ENCODE results near the gene SELENOO. TPM values are rescaled to one million over a fixed set of nuclear protein-coding genes. Genes with fewer than 3 reads are reported as not detected.

Gene SELENOO
- total RNA-seq, 1 experiment from 2014 or later, result 13.4 TPM

DNA sequence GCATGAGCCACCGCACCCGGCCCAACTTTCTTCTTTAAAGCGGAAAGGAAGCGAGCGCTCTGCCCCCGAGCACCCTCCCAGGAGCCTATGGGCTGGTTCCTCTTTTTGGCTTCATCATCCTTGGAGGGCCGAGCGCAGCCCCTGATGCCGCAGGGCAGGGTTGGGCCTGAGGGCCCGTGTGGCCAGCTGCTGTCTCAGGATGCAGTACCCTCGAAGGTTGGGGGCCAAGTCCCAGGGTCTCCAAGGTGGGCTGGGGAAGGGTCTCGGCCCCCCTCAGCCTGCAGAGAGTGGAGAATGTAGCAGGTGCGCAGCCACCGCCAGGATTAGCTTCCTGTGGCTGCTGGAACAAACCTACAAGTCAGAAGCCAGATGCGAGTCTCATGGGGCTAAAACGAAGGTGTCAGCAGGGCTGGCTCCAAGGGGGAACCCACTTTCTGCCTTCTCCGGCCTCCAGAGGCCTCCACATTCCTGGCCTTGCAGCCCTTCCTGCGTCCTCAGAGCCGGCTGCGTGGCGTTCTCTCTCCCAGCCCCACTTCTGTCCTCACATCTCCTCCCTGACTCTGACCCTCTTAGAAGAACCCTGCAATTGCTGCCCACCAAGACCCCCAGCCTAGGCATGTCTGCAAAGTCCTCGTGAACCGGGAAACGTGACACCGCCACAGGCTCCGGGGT, 27.4 kb upstream of the SELENOO start:
- no peak for DNase-seq (ENCODE audit: low spot score)

DNA sequence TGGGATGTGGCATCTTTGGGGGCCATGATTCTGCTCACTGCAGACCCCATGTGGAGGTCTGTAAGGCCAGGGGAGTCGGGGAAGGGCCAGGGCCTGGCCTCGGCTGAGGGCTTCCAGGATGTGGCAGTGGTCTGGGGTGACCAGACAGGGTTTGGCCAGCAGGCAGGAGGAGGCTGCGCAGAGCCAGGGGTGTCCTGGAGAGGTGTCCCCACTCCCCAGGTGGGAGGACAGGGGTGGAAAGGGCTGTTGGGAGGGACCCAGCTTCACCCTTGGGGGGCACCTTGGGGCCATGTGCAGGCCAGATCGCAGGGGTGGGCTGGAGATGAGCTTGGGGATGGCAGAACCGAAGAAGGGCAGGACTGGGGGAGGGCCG, 26.8 kb upstream of the SELENOO start:
- DNase-seq (ENCODE audit: low spot score), result no peak

DNA sequence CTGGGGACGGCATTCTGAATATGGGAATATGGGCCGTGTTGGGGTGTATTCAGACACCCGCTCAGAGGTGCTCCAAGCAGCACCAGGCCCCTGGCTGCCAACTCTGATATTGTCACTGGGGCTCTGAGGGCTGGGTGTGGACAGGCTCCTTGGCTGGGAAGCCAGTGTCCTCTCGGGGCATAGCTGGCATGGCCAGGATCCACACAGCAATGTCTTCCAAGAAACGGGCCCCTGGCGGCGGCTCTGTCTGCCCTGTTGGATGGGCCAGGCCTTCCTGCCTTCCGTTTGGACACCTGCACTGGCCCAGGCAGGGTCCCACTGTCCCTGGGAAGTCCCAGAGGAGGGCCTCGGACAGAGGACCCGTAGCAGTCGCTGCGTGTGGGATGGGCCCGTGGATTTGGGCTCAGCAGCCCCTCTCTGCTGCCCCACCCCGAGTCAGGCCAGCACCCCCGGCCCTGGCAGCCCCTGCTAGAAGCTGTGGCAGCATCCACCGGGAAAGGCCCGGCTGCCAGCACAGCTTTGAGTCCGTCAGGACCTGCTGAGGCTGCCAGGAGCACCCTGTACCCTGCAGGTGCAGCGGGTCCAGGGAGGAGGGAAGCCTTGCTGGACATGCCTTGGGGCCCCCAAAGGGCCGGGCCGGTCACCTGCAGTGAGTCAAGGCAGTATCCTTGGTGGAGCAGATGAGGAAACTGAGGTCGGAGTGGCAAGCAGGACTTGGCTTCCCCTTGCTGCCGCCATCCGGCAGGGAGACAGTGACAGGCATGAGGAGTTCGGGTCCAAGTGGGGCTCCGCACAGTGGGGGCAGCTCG, 26.2 kb upstream of the SELENOO start:
- no peak for DNase-seq (ENCODE audit: low spot score)

DNA sequence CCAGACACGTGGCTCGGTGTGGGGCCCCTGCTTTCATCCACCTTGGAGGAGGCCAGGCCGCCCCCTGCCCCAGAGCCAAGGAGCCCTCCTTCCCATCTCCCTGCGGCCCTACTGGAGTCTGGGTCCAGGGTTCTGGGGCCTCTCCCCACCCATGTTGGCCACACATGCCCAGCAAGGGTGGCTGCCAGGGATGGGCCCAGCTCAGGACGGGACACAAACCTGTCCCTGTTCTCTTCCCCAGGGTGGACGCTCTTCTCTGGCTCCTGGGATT, 25.7 kb upstream of the SELENOO start:
- DNase-seq (ENCODE audit: low spot score), result no peak

DNA sequence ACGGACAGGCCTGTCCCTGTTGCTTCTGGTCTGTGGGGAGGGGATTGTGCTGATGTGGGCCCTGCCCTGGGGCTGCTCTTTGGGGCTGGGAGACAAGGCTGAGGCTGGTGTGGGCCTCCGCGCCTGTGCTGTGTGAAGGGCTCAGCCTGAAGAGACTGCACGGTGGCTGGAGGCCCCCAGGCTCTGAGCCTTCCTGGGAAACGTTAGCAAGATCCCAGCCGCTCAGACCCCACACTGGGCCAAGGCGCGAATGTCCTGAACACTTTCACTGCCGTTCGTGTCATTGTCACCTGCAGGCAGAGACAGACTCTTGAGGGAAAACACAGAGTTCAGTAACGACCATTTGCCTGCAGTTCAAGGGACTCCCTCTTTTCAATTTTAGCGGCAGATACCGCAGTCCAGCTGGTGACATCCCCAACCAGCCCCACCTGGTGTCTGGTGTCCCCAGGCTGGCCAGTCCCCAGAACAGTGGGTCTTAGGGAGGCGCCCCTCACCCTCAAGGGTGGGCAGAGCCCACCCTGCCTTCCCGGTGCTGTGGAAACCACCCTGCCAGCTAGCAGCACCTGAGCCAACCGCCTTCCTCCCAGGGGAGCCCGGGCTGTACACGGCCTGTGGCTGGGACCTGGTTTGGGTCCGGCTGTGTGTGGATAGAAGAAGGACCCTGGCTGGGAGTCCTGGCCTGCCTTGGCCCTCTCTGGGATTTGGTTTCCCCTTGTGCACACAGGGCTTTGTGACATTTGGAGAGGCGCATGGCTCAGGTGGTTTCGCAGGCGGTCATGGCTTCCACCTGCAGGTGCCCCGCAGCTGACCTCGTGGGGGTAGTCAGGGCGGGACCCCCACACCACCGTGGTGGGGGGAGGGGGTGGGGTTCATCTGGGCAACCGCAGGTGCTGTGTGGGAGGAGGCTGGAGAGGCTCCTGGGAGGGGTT, 24.6 kb upstream of the SELENOO start:
- no peak for DNase-seq (ENCODE audit: low spot score)

DNA sequence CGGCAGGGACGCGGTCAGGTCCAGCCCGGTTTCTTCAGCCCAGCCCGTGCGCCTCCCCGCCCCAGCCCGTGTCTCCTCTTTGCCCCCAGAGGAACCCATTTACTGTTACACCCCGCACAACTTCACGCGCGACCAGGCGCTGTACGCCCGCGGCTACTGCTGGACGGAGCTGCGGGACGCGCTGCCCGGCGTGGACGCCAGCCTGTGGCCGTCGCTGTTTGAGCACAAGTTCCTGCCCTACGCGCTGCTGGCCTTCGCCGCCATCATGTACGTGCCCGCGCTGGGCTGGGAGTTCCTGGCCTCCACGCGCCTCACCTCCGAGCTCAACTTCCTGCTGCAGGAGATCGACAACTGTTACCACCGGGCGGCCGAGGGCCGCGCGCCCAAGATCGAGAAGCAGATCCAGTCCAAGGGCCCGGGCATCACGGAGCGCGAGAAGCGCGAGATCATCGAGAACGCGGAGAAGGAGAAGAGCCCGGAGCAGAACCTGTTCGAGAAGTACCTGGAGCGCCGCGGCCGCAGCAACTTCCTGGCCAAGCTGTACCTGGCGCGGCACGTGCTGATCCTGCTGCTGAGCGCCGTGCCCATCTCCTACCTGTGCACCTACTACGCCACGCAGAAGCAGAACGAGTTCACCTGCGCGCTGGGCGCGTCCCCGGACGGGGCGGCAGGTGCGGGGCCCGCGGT, 23.8 kb upstream of the SELENOO start:
- no peak for DNase-seq (ENCODE audit: low spot score)

DNA sequence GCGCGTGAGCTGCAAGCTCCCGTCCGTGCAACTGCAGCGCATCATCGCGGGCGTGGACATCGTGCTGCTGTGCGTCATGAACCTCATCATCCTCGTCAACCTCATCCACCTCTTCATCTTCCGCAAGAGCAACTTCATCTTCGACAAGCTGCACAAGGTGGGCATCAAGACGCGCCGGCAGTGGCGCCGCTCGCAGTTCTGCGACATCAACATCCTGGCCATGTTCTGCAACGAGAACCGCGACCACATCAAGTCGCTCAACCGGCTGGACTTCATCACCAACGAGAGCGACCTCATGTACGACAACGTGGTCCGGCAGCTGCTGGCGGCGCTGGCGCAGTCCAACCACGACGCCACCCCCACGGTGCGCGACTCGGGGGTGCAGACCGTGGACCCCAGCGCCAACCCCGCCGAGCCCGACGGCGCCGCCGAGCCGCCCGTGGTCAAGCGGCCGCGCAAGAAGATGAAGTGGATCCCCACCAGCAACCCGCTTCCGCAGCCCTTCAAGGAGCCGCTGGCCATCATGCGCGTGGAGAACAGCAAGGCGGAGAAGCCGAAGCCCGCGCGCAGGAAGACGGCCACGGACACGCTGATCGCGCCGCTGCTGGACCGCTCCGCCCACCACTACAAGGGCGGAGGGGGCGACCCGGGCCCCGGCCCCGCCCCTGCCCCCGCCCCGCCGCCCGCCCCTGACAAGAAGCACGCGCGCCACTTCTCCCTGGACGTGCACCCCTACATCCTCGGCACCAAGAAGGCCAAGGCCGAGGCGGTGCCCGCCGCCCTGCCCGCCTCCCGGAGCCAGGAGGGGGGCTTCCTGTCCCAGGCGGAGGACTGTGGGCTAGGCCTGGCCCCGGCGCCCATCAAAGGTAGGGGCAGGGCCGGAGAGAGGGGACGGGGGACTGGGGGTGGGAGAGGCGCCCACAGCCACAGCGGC, 23.0 kb upstream of the SELENOO start:
- DNase-seq (ENCODE audit: low spot score), result no peak

DNA sequence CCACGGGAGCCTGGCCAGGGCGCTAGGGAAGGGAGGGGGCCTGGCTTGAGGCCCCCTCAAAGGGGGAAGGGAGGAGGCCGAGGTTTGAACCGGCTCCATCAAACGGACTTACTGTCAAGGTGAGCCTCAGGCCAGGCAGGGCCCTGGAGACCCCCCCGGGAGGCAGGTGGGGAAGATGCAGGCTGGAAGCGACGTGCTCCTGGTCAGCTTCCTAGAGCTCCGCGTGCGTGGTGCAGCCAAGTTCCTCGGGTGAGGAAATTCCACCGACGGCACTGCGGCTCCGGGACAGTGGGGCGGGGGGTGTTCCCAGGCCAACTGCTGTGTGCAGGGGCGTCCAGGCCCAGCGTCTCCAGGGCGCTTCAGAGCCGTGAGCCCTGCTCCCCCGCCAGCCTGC, 22.3 kb upstream of the SELENOO start:
- DNase-seq (ENCODE audit: low spot score), result no peak

DNA sequence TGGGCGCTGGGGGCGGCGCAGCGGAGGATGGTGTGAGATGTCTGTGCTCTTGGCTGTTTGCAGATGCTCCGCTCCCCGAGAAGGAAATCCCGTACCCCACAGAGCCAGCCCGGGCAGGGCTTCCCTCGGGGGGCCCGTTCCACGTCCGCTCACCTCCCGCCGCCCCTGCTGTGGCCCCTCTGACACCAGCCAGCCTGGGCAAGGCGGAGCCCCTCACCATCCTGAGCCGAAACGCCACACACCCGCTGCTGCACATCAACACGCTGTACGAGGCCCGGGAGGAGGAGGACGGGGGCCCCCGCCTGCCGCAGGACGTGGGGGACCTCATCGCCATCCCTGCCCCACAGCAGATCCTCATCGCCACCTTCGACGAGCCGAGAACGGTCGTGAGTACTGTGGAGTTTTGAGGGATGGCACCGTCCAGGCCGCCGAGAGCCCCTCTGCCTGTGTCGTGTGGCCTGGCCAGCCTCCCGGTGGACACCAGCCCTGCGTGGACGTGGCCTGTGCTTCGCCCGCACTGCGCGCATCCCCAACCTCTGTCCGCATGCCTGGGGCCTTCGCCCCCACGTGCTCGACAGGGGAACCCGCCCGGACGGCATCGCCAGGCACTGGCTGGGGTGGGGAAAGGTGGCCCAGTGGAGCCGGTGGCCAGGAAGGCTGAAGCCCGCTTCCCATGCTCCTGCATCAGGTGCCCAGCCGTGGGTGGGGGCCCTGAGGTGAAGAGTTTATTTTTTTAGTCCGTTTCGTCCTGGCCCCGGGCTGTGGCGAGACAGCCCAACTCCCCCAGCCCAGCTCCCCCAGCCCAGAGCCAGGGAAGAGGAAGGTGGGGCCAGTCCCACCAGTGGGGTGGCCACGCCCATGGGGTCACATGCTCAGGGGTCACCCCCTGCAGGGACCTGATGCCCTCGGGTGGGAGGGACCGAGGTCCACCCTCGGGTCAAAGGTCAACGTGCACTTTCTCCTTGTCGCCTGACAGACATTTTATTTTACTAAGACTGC, 21.6 kb upstream of the SELENOO start:
- DNase-seq (ENCODE audit: low spot score), result no peak

DNA sequence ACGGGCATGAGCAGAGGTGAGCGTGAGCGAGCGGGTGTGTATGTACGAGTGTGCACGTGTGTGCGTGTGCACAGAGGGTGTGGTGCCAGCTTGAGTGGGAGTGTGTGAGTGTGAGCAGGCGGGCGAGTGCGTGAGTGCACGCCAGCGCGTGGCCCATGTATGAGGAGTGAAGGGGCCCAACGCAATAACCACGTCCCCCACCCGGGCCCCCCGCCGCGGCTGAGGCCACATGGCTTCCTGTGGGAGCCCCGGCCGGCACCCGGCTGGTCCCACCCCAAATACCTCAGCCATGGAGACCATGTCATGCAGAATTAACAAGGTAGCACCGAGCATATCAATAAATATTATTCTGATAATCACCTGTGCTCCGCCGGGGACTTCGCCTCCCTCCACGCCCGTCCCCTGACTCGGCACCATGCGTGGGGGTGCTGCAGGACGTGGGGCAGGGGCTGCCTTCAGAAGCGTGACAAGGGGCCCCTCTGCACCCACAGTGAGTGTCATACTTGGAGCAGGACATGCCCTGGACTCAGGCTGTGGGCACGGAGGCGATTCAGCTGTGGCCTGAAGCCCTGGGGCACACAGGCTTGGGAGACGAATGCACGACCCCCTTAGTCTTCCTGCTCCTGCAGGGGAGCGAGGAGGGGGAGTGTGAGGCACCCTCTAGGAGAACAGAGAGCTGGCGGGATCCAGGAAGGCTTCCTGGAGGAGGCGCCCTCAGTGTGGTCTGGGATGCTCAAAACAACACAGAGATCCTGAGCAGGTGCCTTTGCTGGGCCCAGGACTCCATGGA, 20.7 kb upstream of the SELENOO start:
- DNase-seq (ENCODE audit: low spot score), result no peak

DNA sequence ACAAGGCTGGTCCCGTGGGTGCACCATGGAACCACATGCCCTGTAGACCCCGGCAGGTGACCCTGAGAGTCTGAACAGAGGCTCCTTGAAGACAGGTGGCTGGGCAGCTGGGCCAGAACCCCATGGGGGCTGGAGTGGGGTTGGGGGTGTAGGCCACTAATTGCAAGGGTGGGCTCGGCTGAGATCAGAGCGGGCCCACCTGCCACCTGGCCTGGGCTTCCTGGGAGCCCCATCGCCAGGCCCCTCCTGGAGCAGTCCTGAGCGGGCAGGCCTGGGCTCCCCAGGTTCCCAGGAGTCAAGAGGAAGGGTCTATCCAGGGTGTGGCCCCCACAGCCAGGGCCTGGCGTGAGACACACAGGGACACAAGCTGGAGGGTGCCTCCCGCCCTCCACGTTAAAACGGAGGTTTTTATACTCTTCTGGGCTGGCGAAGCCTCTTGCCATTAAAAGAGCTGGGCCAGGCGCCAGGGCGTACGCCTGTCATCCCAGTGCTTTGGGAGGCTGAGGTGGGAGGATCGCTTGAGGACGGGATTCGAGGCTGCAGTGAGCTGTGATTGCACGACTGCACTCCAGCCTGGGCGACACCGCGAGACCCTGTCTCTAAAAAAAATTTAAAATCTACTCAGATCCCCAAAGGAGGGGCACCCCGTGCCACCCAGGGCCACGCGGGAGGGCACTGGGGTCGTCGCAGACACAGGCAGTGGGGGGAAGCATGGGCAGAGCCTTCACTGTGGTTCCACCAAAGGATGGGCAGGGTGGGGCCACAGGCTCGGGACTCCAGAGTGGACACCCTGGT, 19.9 kb upstream of the SELENOO start:
- DNase-seq (ENCODE audit: low spot score), result no peak

DNA sequence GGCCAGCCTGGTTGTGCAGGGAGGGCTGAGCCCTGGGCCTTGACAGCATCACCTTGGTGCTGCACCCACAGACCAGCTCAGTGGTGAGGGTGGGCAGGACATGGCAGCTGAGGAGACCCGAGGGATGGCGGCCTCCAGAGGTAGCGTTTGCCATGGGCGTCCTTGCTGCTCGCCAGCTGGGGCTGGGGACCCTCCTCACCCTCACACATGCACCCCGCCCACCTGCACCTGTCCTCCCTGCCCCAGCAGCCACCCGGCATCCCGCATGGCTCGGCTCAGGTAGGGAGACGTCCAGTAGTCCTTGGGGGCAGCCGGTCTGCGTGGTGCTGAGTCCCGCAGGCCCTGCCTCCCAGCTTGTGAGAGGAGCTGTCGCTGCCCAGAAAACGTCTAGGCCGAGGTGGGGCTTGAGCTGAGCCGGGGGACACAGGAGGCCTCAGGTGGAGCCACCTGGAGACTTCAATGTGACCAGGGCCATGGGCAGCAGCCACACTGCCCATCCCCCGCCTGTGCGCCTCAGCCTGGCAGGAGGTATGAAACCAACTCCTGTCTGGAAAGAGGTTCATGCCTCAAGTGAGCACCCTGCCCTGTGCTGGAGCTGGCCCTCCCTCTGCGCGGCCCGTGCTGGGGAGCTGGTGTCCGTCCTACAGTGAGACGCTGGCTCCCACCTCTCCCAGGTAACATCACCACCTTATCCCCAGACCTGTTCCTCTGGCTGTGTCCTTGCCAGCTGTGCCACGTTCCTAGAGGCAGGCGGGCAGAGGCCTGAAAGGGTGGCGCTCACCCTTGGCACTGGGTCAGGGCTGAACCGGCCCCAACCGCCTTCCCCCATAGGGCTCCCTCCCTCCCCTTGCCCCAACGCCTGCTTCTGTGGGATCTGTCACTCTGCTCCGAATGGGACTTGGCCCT, 18.4 kb upstream of the SELENOO start:
- no peak for DNase-seq (ENCODE audit: low spot score)

DNA sequence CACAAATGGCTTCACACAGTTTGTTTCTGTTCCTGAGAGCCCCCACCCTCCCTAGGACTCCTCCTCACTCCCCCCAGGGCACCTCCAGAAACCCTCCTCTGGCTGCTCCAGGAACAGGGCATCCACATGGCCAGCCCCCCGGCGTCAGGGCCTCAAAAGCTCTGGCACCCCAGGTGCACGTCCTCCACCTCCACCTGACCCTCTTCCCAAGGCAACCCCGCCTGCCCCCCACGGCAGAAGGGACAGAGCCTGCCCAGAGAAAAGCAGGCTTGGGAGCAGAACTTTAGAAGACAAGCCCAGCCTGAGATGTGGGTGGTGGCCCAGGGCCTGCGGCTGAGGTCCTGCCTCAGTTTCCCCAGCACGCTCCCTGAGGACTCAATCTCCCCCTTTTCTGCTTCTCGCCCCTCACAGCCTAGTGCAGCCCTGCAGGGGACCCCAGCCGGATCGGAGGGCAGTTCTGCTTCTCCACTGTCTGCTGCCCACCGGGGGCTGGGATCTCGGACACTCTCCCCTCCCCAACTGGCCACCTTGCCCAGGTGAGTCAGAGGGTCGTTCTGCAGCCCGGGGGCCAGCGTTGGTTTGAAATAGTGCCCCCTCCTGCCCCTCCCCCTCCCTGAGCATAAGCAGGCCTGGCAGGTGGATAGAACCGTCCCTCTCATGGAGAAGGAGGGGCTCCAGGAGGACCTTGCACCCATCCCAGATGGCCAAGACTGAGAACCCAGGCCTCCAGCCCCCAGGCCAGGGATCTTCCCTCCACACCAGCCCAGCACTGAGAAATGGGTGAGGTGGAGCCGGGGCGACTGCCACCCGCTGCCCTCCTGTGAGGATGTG, 17.5 kb upstream of the SELENOO start:
- DNase-seq (ENCODE audit: low spot score), result no peak

DNA sequence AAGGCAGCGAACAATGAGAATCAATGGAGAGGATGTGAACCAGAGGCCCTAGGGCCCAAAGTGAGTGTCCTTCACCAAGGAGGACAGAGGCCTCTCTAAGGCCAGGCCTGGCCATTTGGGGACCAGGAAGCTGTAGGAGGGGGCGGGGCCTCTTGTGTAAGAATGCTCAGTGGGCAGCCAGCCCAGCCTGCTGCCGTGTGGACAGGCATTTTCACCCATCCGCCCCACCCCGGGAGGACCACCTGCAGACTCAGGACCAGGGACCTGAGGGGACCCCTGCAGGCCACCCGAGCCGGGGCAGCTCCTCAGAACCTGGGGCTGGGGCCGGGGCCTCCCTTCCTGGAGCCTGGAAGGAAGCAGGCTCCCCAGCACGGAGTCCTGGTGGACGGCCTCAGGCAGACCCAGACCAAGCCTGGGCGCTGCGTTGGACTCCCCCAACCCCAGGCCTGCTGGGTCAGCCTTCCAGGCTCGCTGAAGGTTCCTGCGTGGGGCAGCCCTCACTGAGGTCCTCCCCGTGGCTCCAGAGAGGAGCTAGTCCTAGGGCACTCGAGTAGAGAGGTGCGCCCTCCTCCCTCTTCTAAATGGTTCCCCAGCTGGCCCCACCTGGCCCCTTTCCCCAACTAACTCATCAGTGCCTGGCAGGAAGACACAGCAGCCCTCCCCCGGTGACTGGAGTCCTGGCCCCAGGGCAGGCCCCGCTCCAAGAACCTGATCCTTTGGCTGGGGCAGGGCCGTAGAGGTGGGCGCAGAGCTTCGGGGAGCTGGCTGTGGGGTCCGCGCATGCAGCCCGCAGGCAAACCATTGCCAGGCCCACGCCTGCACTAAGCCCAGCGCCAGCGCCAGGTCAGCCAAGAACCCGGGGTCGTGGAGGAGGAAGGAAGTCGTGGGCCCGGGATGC, 16.6 kb upstream of the SELENOO start:
- DNase-seq (ENCODE audit: low spot score), result no peak

DNA sequence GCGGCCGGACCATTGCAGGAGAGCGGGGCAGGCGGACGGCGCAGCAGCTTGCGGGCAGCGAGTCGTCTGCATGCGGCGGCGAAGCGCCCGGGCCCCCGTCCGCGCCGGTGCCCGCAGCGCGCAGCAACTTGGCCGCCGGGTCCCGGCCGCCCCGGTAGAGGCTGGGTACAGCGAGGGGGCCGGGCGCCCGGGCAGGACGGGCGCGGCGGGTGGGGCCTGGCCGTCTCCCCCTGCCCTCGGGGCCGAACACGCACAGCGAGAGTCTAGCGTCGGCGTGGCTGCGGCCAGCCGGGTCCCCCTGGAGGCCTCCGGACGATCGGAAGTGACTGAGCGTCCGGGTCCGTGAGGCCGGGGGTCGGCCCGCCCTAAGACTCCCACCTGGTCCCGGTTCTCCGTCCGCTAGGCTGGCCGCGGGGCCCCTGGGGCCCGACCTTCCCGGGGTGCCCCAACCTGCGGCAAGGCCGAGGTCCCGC, 15.9 kb upstream of the SELENOO start:
- DNase-seq (ENCODE audit: low spot score), result no peak
